ENCODE data around the gene SNAPC4.

DNA sequence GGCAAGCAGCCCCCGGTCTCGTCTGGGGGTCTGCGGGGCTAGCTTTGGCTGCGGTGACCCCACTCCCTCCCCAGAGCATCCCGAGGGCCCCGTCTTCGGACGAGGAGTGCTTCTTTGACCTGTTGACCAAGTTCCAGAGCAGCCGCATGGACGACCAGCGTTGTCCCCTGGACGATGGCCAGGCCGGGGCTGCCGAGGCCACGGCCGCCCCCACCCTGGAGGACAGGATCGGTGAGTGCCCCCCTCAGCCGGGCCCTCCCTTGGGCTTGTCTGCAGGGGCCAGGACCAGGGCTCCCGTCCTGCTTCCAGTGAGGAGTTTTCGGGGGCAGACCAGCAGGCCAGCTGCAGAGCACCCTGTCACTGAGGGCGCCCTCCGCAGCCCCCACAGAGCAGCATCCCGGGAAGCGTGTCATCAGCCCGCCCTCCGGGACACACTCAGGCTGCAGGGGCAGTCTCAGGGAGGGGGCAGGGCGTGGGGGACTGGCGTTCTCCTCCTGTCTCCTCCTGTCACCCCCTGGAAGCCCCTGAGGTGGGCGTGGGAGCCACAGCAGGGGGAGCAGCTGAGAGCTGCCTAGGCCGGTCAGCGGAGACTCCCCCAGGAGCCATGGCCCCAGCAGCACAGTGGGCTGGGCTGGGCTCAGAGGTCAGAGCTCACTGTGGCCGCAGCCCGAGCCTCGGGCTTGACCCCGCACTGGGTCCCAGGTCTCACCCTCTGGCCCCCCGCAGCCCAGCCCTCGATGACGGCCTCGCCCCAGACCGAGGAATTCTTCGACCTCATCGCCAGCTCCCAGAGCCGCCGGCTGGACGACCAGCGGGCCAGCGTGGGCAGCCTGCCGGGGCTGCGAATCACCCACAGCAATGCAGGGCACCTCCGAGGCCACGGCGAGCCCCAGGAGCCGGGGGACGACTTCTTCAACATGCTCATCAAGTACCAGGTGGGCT lies 44.1 kb downstream of the SNAPC4 start:
- TF ChIP-seq, protein P1, sequence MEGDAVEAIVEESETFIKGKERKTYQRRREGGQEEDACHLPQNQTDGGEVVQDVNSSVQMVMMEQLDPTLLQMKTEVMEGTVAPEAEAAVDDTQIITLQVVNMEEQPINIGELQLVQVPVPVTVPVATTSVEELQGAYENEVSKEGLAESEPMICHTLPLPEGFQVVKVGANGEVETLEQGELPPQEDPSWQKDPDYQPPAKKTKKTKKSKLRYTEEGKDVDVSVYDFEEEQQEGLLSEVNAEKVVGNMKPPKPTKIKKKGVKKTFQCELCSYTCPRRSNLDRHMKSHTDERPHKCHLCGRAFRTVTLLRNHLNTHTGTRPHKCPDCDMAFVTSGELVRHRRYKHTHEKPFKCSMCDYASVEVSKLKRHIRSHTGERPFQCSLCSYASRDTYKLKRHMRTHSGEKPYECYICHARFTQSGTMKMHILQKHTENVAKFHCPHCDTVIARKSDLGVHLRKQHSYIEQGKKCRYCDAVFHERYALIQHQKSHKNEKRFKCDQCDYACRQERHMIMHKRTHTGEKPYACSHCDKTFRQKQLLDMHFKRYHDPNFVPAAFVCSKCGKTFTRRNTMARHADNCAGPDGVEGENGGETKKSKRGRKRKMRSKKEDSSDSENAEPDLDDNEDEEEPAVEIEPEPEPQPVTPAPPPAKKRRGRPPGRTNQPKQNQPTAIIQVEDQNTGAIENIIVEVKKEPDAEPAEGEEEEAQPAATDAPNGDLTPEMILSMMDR (IDR thresholded peaks at IDR 0.05; ENCODE audit: poor library complexity, severe bottlenecking): no peak
- no peak for TF ChIP-seq POLR2AphosphoS5 (IDR thresholded peaks at IDR 0.05)
- no peak for TF ChIP-seq EP300 (conservative IDR thresholded peaks at IDR 0.05; ENCODE audit: poor library complexity, severe bottlenecking)
- no peak for TF ChIP-seq EZH2 (IDR thresholded peaks at IDR 0.05; ENCODE audit: borderline replicate concordance, insufficient read depth, low read length, poor library complexity, severe bottlenecking)
- no peak for TF ChIP-seq MXI1 (conservative IDR thresholded peaks at IDR 0.05; ENCODE audit: poor library complexity, severe bottlenecking)
- TF ChIP-seq SMC3 (conservative IDR thresholded peaks at IDR 0.05; ENCODE audit: poor library complexity): no peak

All from neural cell (in vitro differentiated cells).